Keratinocyte (primary cell): ENCODE results near the gene FNDC3B. TPM values are rescaled to one million over a fixed set of nuclear protein-coding genes. Genes with fewer than 3 reads are reported as not detected.

ENCODE experiments used
- DNase-seq: peaks from one replicate; pipeline ENCODE4 v3.0.0-alpha.2; 2011; ENCODE audit warnings: low read depth, missing footprints, low spot score
- FAIRE-seq: peaks from 2 replicates; lab custom pipeline; 2011; peaks lifted over from hg19 to GRCh38; lab: Jason Lieb, UNC
- H2AFZ ChIP-seq: 2 replicates; pipeline ENCODE4 v1.6.0; 2012; ENCODE audit warnings: low read length, control low read depth, inconsistent platforms; ENCODE audit not compliant: control insufficient read depth
- H3K27ac ChIP-seq: 2 replicates; pipeline ENCODE4 v1.5.1; 2011; ENCODE audit warnings: low read length; ENCODE audit not compliant: control insufficient read depth, insufficient read depth
- H3K27me3 ChIP-seq: 3 replicates; pipeline ENCODE4 v1.6.0; 2011; ENCODE audit warnings: low read length; ENCODE audit not compliant: control insufficient read depth, insufficient read depth; ENCODE audit errors: extremely low read depth
- H3K36me3 ChIP-seq, 2 experiments: 2 replicates in 1 of 2; 3 replicates in 1 of 2; pipeline ENCODE4 v1.5.1; 2011; ENCODE audit warnings: low read length in 2 of 2, mild to moderate bottlenecking in 1 of 2; ENCODE audit not compliant: control insufficient read depth in 2 of 2, insufficient read depth in 2 of 2; ENCODE audit errors: extremely low read depth in 1 of 2
- H3K4me1 ChIP-seq: 3 replicates; pipeline ENCODE4 v1.5.1; 2011; ENCODE audit warnings: low read length; ENCODE audit not compliant: control insufficient read depth, insufficient read depth; ENCODE audit errors: extremely low read depth
- H3K4me2 ChIP-seq: 3 replicates; pipeline ENCODE4 v1.6.0; 2011; ENCODE audit warnings: low read depth, low read length; ENCODE audit not compliant: control insufficient read depth, insufficient read depth; ENCODE audit errors: extremely low read depth
- H3K4me3 ChIP-seq, 3 experiments: fragments of 200-600 bp in 1 of 3; sonication (generic) in 1 of 3; 2 replicates in 2 of 3; 3 replicates in 1 of 3; pipeline ENCODE4 v1.5.1; 2011 to 2016; ENCODE audit warnings: low read length in 3 of 3, mild to moderate bottlenecking in 3 of 3, control low read depth in 2 of 3, inconsistent platforms in 1 of 3, low read depth in 1 of 3, mixed read lengths in 1 of 3, mixed run types in 1 of 3, moderate library complexity in 1 of 3; ENCODE audit not compliant: control insufficient read depth in 2 of 3, insufficient read depth in 2 of 3; ENCODE audit errors: extremely low read depth in 1 of 3
- H3K79me2 ChIP-seq: 2 replicates; pipeline ENCODE4 v1.6.0; 2012; ENCODE audit warnings: low read length; ENCODE audit not compliant: control insufficient read depth, insufficient read depth
- H3K9ac ChIP-seq: 3 replicates; pipeline ENCODE4 v1.6.0; 2011; ENCODE audit warnings: low read length; ENCODE audit not compliant: control insufficient read depth, insufficient read depth; ENCODE audit errors: extremely low read depth
- H3K9me1 ChIP-seq: 3 replicates; pipeline ENCODE4 v1.6.0; 2011; ENCODE audit warnings: low read length; ENCODE audit not compliant: control insufficient read depth, insufficient read depth; ENCODE audit errors: extremely low read depth
- H3K9me3 ChIP-seq: 2 replicates; pipeline ENCODE4 v1.5.1; 2012; ENCODE audit warnings: low read depth, low read length; ENCODE audit not compliant: control insufficient read depth
- H4K20me1 ChIP-seq: 3 replicates; pipeline ENCODE4 v1.6.0; 2011; ENCODE audit warnings: low read length; ENCODE audit not compliant: control insufficient read depth, insufficient read depth; ENCODE audit errors: extremely low read depth
- EZH2 ChIP-seq: IDR thresholded peaks from one replicate; pipeline ENCODE4 v1.6.1; 2012; ENCODE audit warnings: inconsistent platforms, mild to moderate bottlenecking, low read length, moderate library complexity
- dilution Hi-C: fragments of 300-500 bp; cut with MboI; formaldehyde crosslinking; loops from one replicate; pipeline ENCODE4 v1.7.0; 2020; ENCODE audit warnings: low sequenced_read_pairs; ENCODE audit not compliant: extremely low pct_ligation_motif_present
- polyA plus RNA-seq, 5 experiments: library from polyadenylated mRNA; depleted of rRNA in 3 of 5; stranded (reverse) in 3 of 5; stranded (forward) in 1 of 5; unstranded in 1 of 5; fragments of >200 nt; gene quantifications; 1 replicate in 1 of 5; 2 replicates in 3 of 5; 3 replicates in 1 of 5; pipeline versions ENCODE4 v1.2.1 to v1.2.3, GENCODE V29; 2011 to 2012; ENCODE audit warnings: missing spikeins in 2 of 5, low read depth in 1 of 5, low replicate concordance in 1 of 5
- TF ChIP-seq, protein P1 (sequence below), 3 experiments: IDR thresholded peaks in 1 of 3; conservative IDR thresholded peaks in 1 of 3; optimal IDR thresholded peaks in 1 of 3; 2 replicates in 2 of 3; 3 replicates in 1 of 3; pipeline versions ENCODE3 to v1.5.1; 2011; ENCODE audit warnings: low read length in 3 of 3, mild to moderate bottlenecking in 3 of 3, moderate library complexity in 2 of 3, control low read depth in 1 of 3, inconsistent platforms in 1 of 3; ENCODE audit not compliant: insufficient read depth in 2 of 3; ENCODE audit errors: extremely low read depth in 1 of 3

Gene FNDC3B
- polyA plus RNA-seq, 1 donor (not counting 4 experiments of a cell fraction or from before 2014, with no cell fraction given) = 31.4 TPM

DNA sequence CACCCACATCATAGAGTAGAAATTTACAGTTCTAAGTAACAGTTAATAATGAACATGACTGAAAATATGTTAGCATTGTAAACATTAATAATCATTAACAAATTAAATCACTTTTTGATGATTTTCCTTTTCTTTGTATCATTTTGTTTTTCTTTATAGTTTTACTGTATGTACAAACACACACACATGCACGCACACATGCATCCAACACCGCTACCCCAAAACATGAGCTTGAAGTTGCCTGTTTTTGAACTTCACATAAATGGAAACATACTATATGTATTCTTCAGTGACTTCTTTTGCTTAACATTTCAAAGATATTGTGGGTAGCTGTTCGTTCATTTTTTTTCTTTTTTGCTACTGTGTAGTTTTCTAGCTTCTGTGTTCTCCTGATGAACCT, 123.9 kb downstream of the FNDC3B start:
- H3K9ac ChIP-seq = no peak overlapping the region
- dilution Hi-C loops = no loop called here
- no peaks in the 10 kb centered on the region for H3K9me1 ChIP-seq
- H3K4me3 ChIP-seq = no peak overlapping the region
- H3K27me3 ChIP-seq = no peaks in the 10 kb centered on the region
- TF ChIP-seq, protein P1, sequence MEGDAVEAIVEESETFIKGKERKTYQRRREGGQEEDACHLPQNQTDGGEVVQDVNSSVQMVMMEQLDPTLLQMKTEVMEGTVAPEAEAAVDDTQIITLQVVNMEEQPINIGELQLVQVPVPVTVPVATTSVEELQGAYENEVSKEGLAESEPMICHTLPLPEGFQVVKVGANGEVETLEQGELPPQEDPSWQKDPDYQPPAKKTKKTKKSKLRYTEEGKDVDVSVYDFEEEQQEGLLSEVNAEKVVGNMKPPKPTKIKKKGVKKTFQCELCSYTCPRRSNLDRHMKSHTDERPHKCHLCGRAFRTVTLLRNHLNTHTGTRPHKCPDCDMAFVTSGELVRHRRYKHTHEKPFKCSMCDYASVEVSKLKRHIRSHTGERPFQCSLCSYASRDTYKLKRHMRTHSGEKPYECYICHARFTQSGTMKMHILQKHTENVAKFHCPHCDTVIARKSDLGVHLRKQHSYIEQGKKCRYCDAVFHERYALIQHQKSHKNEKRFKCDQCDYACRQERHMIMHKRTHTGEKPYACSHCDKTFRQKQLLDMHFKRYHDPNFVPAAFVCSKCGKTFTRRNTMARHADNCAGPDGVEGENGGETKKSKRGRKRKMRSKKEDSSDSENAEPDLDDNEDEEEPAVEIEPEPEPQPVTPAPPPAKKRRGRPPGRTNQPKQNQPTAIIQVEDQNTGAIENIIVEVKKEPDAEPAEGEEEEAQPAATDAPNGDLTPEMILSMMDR (optimal IDR thresholded peaks at IDR 0.05 in 1 of 3, IDR thresholded peaks at IDR 0.05 in 1 of 3, conservative IDR thresholded peaks at IDR 0.05 in 1 of 3; ENCODE audit: extremely low read depth in 1 of 3, insufficient read depth in 2 of 3, low read length in 3 of 3) = no peak
- TF ChIP-seq EZH2 = no peak
- no peak overlapping the region for H3K4me2 ChIP-seq
- no peaks in the 10 kb centered on the region for H3K36me3 ChIP-seq
- DNase-seq (no peak), FAIRE-seq (no peak)
- peaks cover 17% of the 10 kb centered on the region for H3K4me1 ChIP-seq
- H3K9me3 ChIP-seq = no peaks in the 10 kb centered on the region
- peaks cover 82% of the 10 kb centered on the region for H3K79me2 ChIP-seq
- H2AFZ ChIP-seq = no peak overlapping the region
- H3K27ac ChIP-seq = no peak overlapping the region
- H4K20me1 ChIP-seq = no peaks in the 10 kb centered on the region

DNA sequence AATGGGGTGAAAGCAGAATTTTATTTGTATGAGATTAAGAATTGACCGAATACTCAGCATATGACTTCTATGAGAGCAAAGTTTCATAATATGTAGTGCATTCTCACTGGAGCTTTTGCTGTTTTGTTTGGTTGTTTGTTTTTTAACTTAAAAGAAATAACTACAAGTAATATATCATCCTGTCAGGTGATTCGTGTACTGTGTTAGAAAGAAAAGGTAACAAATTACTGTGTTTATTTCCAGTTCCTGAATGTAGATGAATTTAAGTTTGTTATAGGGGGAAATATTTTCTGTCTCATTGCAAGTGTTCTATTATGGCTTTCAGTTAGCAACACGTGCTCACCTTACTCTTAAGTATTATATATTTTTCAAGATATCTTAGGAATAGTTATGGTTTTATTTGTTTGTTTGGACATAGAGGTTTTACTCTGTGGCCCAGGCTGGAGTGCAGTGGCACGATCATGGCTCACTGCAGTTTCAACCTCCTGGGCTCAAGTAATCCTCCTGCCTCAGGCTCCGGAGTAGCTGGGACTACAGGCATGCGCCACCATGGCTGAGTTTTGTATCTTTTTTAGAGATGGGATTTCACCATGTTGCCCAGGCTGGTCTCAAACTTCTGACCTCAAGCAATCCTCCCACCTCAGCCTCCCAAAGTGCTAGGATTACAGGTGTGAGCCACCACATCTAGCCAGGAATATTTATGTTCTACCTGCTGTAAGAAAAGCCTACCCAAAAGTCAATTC, 125.4 kb downstream of the FNDC3B start:
- TF ChIP-seq, protein P1 (optimal IDR thresholded peaks at IDR 0.05 in 1 of 3, IDR thresholded peaks at IDR 0.05 in 1 of 3, conservative IDR thresholded peaks at IDR 0.05 in 1 of 3; ENCODE audit: extremely low read depth in 1 of 3, insufficient read depth in 2 of 3, low read length in 3 of 3) = no peak
- Histone ChIP-seq H4K20me1 (peaks cover 3% of the 10 kb centered on the region), H3K79me2 (peaks cover 71% of the 10 kb centered on the region), H2AFZ (no peak overlapping the region), H3K9ac (no peak overlapping the region), H3K9me1 (no peaks in the 10 kb centered on the region), H3K4me3 (no peak overlapping the region), H3K27ac (no peak overlapping the region), H3K4me1 (peaks cover 26% of the 10 kb centered on the region), H3K27me3 (no peaks in the 10 kb centered on the region), H3K9me3 (no peaks in the 10 kb centered on the region), H3K36me3 (no peaks in the 10 kb centered on the region), H3K4me2 (no peak overlapping the region)
- dilution Hi-C loops = no loop called here
- DNase-seq = no peak
- FAIRE-seq = no peak
